ENCODE data around the gene CIRBP. TPM values are rescaled to one million over a fixed set of nuclear protein-coding genes. Genes with fewer than 3 reads are reported as not detected.
"Not testable (repeated sequence)": the region's sequence is repeated elsewhere in the genome, so short reads cannot be mapped to it uniquely, and the experiment has no call there.

CIRBP gene
- total and polyA plus RNA-seq, 2 experiments from 2014 or later, result 202 to 361 TPM

GRCh38 chr19:1317274-1318003, 48.3 kb downstream of the CIRBP start:
- H3K27ac ChIP-seq, result no peak overlapping the region
- H3K36me3 ChIP-seq (replicated peaks; ENCODE audit: insufficient read depth, low read depth), result no peaks in the 10 kb centered on the region
- H3K9me2 ChIP-seq (replicated peaks; ENCODE audit: insufficient read depth), result no peaks in the 10 kb centered on the region
- H4K20me1 ChIP-seq (ENCODE audit: insufficient read depth, poor library complexity, severe bottlenecking), result no peaks in the 10 kb centered on the region
- 84% methylated on average over 17 of the region's 17 CpGs for WGBS (ENCODE audit: low lambda C conversion rate, missing lambda C conversion rate)
- no peaks in the 10 kb centered on the region for H3K9me3 ChIP-seq (ENCODE audit: low read depth)
- H3K27me3 ChIP-seq, result peaks cover 8% of the 10 kb centered on the region
- no peaks in the 10 kb centered on the region for H3K79me2 ChIP-seq
- no peak overlapping the region for H2AFZ ChIP-seq
- no peak for TF ChIP-seq EZH2phosphoT487 (IDR thresholded peaks at IDR 0.05; ENCODE audit: low read depth, severe bottlenecking, unreplicated experiment)
- H3K4me3 ChIP-seq, result no peak overlapping the region
- H3K4me1 ChIP-seq (ENCODE audit: insufficient read depth), result peaks cover 13% of the 10 kb centered on the region
- H3K4me2 ChIP-seq, result no peak overlapping the region
- peak; percentile 2 for DNase-seq (ENCODE audit: low spot score)

GRCh38 chr19:1318678-1319471, 49.7 kb downstream of the CIRBP start:
- Histone ChIP-seq H3K9me3 (ENCODE audit: low read depth) (no peaks in the 10 kb centered on the region), H3K4me2 (no peak overlapping the region)

GRCh38 chr19:1320282-1320650, 51.1 kb downstream of the CIRBP start:
- H3K4me1 ChIP-seq (ENCODE audit: insufficient read depth); H3K36me3 ChIP-seq (replicated peaks; ENCODE audit: insufficient read depth, low read depth); H3K4me2 ChIP-seq; H2AFZ ChIP-seq; H3K4me3 ChIP-seq; H4K20me1 ChIP-seq (ENCODE audit: insufficient read depth, poor library complexity, severe bottlenecking); H3K27me3 ChIP-seq; DNase-seq (ENCODE audit: low spot score); H3K9me3 ChIP-seq (ENCODE audit: low read depth); H3K79me2 ChIP-seq; H3K9me2 ChIP-seq (replicated peaks; ENCODE audit: insufficient read depth); H3K27ac ChIP-seq: not testable (repeated sequence)
- 98% methylated on average over 3 of the region's 3 CpGs for WGBS (ENCODE audit: low lambda C conversion rate, missing lambda C conversion rate)

More at GRCh38 chr19:1318678-1319471, 49.7 kb downstream of the CIRBP start:
- H3K4me3 ChIP-seq, result no peak overlapping the region
- 70% methylated on average over 45 of the region's 46 CpGs for WGBS (ENCODE audit: low lambda C conversion rate, missing lambda C conversion rate)
- H3K27ac ChIP-seq, result no peak overlapping the region
- TF ChIP-seq CTCF (IDR thresholded peaks at IDR 0.05; ENCODE audit: poor library complexity) (no peak), EZH2 (IDR thresholded peaks at IDR 0.05; ENCODE audit: borderline replicate concordance) (no peak), EZH2phosphoT487 (IDR thresholded peaks at IDR 0.05; ENCODE audit: low read depth, severe bottlenecking, unreplicated experiment) (no peak)
- no peaks in the 10 kb centered on the region for H3K9me2 ChIP-seq (replicated peaks; ENCODE audit: insufficient read depth)
- no peaks in the 10 kb centered on the region for H4K20me1 ChIP-seq (ENCODE audit: insufficient read depth, poor library complexity, severe bottlenecking)
- H3K4me1 ChIP-seq (ENCODE audit: insufficient read depth), result peaks cover 6% of the 10 kb centered on the region
- H3K79me2 ChIP-seq, result no peaks in the 10 kb centered on the region
- H2AFZ ChIP-seq, result no peak overlapping the region
- peaks cover 8% of the 10 kb centered on the region for H3K27me3 ChIP-seq
- no peaks in the 10 kb centered on the region for H3K36me3 ChIP-seq (replicated peaks; ENCODE audit: insufficient read depth, low read depth)
- DNase-seq (ENCODE audit: low spot score), result no peak

GRCh38 chr19:1321539-1321938, 52.4 kb downstream of the CIRBP start:
- Histone ChIP-seq H3K4me1 (ENCODE audit: insufficient read depth) (no peaks in the 10 kb centered on the region), H3K27ac (no peak overlapping the region), H3K9me3 (ENCODE audit: low read depth) (no peaks in the 10 kb centered on the region), H3K9me2 (replicated peaks; ENCODE audit: insufficient read depth) (no peaks in the 10 kb centered on the region), H3K36me3 (replicated peaks; ENCODE audit: insufficient read depth, low read depth) (no peaks in the 10 kb centered on the region), H3K4me2 (no peak overlapping the region), H3K27me3 (peaks cover under 1% of the 10 kb centered on the region), H4K20me1 (ENCODE audit: insufficient read depth, poor library complexity, severe bottlenecking) (no peaks in the 10 kb centered on the region), H3K79me2 (no peaks in the 10 kb centered on the region), H2AFZ (no peak overlapping the region), H3K4me3 (no peak overlapping the region)
- no peak for DNase-seq (ENCODE audit: low spot score)
- TF ChIP-seq EZH2 (IDR thresholded peaks at IDR 0.05; ENCODE audit: borderline replicate concordance) (no peak), CTCF (IDR thresholded peaks at IDR 0.05; ENCODE audit: poor library complexity) (no peak)
- 92% methylated on average over 9 of the region's 9 CpGs for WGBS (ENCODE audit: low lambda C conversion rate, missing lambda C conversion rate)
